Activated CD8-positive, alpha-beta memory T cell treated with anti-CD3 and anti-CD28 coated beads, Interleukin-2, amount 50 U/mL, for 24 hours (primary cell): ENCODE results near the gene SLX4IP.

Experiments used
- DNase-seq: peaks from one replicate; pipeline ENCODE4 v3.0.0-alpha.2; 2020; ENCODE audit errors: extremely low read depth

Gene SLX4IP

GRCh38 chr20:10550204-10551118, 115.4 kb downstream of the SLX4IP start:
- no peak for DNase-seq

DNA sequence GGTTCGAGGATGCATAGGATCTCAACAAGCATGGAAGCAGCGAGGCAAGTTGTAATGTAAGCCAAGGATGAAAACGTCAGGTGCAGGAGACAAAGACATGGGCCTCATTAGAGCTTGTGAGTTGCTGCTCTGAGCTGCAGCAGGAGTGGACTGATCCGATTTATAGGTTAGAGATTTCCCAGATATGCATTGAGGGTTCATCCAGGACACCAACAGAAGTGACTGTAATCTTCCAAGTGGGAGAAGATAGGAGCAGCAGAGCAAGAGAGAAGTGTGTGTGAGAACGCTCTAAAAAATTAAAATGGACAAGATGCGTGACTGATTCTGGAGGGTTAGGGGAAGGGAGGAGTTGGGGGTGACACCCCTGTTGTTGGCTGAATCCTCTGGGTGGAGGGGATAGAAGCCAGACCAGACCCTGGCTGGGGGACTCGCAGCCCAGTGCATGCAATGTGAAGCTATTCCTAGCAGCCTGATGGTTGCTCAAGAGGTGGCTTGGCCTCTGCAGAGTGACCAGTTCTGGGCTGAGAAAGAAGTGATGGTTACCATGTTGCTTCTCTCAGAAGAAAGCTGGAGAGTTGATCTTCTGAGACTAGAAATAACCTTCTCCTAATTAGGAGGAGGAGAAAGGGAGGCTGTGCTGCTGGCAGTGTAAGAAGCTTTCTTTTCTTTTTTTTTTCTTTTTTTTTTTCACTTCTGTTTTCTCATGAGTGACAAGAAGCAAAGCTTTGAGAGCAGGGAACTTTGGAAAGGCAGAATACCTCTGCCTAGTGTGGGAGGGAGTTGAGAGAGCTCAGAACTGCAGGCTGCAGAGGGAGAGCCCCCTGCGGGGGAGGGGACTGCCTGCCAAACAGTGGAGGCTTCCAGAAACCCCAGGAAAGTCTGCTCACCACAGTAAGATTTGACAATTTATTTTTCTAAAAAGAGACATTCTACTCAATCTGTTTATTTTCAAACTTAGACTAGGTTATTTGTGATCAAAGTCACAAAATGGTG, 116.9 kb downstream of the SLX4IP start:
- DNase-seq, result no peak

DNA sequence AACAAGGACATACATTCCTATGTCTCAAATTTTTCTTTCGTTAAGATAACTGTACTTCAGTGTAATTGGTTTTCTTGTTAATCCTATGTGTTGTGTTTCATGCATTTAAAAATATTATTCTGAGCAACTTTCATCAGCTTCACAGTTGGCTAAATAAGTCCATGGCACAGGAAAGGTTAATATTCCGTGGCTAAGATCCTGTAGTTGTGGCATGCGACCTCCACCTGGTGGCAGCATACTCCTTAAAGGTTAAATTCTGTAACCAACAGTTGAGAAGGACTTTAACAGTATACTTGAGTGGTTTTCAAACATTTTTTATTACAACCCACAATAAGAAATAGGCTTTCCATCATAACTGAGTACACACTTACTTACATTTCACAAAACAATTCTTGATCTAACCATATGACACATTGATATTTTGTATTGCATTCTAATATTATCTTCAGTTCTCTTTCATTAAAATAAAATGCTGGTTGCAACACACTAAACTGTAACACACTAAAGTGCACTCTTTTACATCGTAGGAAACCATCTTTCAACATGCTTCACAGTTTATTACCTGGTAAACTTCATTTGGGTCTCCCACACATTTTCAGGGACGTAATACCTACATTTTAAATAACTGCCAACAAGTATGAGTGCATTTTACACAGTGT, 118.3 kb downstream of the SLX4IP start:
- no peak for DNase-seq

DNA sequence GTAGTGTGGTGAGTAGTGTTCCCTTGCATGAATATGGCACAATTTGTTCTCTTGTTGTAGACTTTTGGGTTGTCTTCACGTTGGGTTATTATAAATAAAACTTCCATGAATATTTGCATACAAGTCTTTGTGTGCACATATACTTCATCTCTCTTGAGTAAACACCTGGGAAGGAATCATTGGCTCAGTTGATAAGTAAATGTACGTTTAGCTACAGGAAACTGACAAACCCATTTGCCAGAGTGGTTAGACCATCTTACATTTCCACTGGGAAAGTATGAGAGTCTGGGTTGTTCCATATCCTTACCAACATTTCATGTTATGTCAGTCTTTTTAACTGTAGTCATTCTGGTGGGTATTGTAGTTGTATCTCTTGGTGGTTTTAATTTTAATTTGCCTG, 119.2 kb downstream of the SLX4IP start:
- DNase-seq, result no peak

DNA sequence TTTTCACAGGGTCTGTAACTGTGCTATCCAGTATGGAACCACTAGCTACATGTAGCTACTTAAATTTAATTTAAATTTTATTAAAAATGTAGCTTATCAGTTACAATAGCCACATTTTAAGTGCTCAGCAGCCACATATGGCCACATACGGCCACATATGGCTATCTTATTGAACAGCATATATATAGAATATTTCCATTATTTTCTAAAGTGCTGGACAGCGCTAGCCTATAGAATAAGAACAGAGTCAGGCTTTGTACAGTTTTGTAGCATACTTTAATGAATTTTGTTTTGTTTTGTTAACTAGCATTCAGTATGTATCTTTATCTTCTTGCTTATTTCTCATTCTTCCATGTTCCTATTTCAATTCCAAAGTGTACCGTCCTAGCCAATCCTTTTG, 120.3 kb downstream of the SLX4IP start:
- DNase-seq, result no peak

DNA sequence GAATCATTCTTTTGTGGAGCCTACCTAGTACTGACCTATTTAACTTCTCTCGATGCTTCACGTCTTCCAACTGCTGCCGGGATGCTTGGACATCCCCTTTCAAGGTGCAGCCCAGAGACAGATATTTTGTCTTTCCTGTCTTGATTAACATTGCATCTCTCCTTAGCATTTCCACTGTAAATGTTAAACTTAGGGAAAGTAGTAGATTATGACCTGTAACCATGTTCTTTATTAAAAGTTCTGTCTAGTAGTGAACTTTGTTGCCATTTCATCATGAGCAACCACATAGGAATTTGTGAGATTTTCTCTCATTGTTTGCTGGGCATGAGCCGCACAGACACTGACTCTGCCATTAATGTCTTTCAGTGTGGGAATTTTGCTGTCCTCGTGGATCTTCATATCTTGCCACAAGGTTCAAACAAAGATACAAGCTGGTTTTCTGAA, 120.8 kb downstream of the SLX4IP start:
- DNase-seq, result no peak

DNA sequence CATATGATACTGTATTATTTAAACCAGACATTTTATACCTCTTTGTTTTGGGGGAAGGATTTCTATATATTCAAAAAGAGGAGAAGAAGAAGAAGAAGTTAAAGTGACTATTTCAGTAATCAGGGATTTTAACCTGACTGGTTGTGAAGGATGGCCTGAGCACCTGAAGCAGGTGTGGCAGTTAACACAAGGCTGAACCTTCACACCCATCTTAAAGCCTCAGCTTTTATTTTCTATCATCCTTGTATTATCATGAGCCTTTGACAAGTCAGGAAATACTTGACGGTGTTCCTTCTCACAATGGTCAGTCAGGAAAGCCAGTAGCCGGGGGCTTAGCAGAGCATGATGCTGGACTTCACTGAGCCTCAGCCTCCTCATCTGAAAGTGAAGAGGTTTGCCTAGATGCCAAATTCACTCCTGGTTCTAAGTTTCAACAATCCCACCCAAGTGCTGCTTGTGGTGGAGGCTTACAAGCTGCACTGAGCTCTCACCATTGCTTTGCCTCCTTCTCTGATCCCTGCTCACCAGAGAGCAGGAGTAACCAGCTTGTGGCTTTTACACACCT, 121.5 kb downstream of the SLX4IP start:
- no peak for DNase-seq

DNA sequence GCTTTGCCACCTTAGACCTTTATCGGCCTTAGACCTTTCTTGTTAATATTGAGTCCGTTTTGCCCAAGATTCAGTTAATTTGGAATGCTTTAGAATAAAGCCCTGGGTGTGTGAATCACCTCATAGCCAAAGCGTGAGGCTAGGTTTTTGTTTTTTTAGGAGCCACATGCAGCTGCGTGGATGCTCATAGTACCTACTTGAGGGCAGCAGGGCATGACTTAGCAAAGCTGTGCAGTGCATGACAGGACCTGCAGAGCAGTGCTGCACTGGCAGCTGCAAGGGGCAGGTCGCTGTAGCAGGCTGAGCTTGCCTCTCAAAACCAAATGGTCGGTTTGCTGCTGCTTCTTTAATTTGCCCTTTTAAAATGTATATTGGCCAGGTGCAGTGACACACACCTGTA, 122.6 kb downstream of the SLX4IP start:
- DNase-seq, result no peak

GRCh38 chr20:10558635-10559187, 123.6 kb downstream of the SLX4IP start:
- peak; percentile 23 for DNase-seq

DNA sequence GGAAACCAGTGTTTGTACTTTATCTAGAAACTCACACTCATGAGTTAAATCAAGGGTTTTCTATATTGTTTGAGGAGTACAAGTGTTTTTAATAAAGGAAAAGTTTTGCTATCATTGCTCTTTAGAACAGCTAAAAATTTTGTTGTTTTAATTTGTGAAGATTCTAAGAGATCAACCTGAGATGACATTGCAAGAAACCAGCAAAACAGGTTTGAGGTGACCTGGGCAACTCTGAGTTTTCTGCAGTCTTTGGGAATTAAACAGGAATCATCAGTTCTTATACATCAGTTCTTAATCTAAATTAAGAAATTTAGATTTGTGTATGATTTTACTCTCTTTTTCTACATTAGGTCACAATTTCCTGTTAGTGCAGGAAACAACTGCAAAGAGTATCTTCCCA, 124.2 kb downstream of the SLX4IP start:
- no peak for DNase-seq

DNA sequence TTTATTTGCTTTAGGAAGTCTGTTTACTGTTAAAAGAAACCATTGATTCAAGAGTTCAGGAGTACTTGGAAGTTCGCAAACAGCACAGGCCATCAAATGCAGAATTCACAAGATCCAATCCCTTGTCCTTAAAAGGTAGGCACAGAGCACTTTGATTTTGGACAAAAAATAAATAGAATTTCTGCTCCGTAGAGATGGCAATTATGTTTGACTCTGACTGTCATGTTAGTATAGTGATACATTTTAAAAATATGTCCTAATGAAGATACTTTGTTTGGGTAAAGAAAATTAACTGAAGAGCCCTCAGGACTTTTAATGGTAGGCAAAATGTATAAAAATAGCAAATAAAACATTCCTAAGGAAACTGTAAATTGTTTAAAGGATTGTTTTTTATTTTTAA, 125.6 kb downstream of the SLX4IP start:
- no peak for DNase-seq

DNA sequence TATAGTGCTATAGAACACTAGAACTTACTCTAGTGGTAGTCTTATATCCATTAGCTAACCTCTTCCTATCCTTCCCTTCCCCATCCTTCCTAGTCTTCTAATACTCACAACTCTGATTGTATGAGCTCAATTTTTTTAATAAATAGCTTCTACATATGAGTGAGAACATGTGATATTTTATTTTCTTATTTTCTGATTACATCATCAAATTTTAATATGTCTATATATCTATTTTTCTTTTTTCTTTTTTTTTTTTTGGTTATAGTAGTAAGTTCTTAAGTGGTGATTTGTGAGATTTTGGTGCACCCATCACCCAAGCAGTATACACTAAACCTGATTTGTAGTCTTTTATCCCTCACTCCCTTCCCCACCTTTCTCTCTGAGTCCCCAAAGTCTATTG, 126.2 kb downstream of the SLX4IP start:
- no peak for DNase-seq

- DNase-seq, result no peak
These were observed 127.8 kb downstream of the SLX4IP start for GRCh38 chr20:10562899-10563298.

- DNase-seq, result no peak
These were observed 128.9 kb downstream of the SLX4IP start for GRCh38 chr20:10563935-10564492.

DNA sequence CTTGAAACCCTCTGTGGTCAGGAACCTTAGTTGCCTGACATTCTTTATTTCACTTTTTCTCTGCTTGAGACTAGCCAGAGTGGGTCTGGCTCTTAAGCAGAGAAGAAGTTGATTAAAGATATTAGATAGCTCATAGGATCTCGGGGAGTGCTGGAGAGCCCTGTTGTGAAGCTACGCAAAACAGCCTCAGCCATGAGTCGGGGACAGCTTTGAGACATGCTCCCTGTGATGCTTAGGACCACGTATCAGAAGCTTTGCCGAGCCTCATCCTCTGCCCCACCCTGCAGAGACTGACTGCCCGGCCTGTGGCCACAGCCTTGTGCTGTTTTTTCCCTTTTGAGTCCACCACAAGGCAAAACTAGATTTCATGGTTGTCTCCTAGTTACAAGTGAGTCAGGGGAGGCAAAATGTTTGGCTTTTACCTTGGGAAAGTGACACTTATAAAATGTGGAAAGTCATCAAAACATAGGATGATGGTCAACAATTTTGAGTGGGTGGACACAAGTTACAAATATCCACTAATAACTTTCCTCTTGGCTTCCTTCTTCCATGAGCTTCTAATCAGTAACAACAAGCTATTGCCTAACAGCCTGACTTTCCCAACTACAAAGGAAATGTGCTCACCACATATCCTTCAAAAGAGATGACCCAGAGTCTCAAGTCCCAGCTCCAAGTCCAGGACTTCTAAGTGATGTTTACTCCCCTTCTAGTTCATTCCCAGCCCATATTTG, 130.3 kb downstream of the SLX4IP start:
- no peak for DNase-seq

- DNase-seq, result no peak
These were observed 131.1 kb downstream of the SLX4IP start for GRCh38 chr20:10565922-10566897.

DNA sequence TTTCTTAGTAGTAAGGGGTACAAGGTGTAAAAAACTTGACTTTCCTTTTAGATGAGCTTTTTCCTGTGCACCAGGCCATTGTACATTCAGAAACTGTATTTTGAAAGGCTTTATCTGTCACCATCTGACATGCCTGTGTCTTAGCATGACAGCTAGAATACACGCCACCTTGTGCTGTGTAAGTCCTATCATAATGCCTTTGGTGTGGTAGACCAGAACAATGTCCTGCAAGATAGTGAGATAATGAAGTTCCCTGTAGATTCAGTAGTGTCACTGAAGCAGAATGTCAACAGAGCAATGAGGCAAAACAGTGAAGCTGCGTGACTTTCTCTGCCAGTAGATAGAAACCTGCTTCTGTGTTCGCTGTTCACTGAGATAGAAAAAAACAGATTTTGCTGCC, 132.9 kb downstream of the SLX4IP start:
- no peak for DNase-seq

DNA sequence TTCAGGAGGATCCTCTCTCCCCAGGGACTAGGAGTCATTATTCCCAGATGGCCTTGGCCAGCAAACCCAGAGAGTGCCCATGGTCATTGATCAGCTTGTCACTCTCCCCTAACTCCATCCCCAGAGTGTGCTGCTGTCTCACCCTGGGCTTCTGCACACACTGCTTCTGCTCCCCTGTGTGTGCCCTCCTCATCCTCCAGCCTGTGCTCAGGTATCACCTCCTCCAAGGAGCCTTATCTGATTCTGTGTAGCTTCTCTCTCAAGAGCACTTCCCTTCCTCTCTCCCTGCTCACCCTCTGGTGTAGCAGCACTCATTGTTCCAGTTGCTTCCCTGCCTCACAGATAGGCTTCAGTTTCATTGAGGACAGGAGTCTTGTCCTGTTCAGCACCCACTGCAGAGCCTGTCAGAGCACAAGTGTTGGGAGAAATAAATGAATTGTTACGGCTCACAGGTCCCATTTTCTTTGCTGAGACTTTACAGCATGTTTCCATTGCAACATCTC, 136.3 kb downstream of the SLX4IP start:
- no peak for DNase-seq

DNA sequence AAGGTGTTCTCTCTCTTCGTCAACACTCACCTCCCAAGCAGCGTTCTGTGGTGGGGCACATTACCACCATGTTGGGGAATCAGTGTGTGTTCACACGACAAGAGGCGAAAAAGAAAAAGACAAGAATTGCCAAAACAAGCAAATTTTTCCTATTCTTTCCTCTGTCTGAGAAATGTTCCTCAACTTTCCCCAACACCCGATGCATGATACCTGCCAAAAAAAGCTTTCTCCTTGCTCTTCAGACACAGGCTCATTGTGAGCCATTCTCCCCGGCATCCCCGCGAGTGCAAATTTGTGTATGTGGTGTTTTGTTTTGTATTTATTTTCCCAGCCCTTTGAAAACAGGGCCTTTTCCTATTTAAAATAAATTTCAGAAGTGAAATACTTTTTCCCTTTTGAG, 137.7 kb downstream of the SLX4IP start:
- DNase-seq, result no peak
